ENCODE results near the gene B4GALT5. TPM values are rescaled to one million over a fixed set of nuclear protein-coding genes. Genes with fewer than 3 reads are reported as not detected.

Gene B4GALT5
- polyA plus RNA-seq, 3 donors: 2.4 to 18.3 (median 2.7) TPM

GRCh38 chr20:49737260-49737659, 23.6 kb upstream of the B4GALT5 start:
- no peak for DNase-seq
- Mint-ChIP-seq H3K9me3 (no peaks in the 10 kb centered on the region), H3K27me3 (ENCODE audit: low read depth in 3 of 3) (peaks cover 0 to 7% (median 0%) of the 10 kb centered on the region in 3 donors), H3K4me3 (no peak overlapping the region), H3K27ac (no peak overlapping the region), H3K36me3 (no peaks in the 10 kb centered on the region), H3K4me1 (peaks cover 10% of the 10 kb centered on the region)
- Histone ChIP-seq H3K4me1 (ENCODE audit: control insufficient read depth in 1 of 2, insufficient read depth in 2 of 2, low read length in 2 of 2) (no peaks in the 10 kb centered on the region), H3K27ac (ENCODE audit: low read depth in 1 of 2, low read length in 2 of 2) (no peak overlapping the region), H3K36me3 (replicated peaks in 1 of 2; ENCODE audit: control insufficient read depth in 1 of 2, insufficient read depth in 2 of 2, low read length in 2 of 2) (no peaks in the 10 kb centered on the region), H3K79me2 (ENCODE audit: insufficient read depth, low read length) (no peaks in the 10 kb centered on the region), H4K20me1 (ENCODE audit: insufficient read depth, low read length) (no peaks in the 10 kb centered on the region), H3K9me3 (replicated peaks in 1 of 2; ENCODE audit: control insufficient read depth in 1 of 2, insufficient read depth in 1 of 2, low read length in 2 of 2) (no peaks in the 10 kb centered on the region), H3K4me3 (replicated peaks in 1 of 3; ENCODE audit: low read depth in 2 of 3, low read length in 3 of 3) (no peak overlapping the region), H3K4me2 (replicated peaks; ENCODE audit: extremely low read depth, low read length, poor library complexity, severe bottlenecking) (no peak overlapping the region), H3K9ac (ENCODE audit: insufficient read depth, low read length, poor library complexity, severe bottlenecking) (no peak overlapping the region), H3K27me3 (ENCODE audit: control insufficient read depth in 2 of 2, insufficient read depth in 2 of 2, low read length in 2 of 2) (no peaks in the 10 kb centered on the region), H2AFZ (ENCODE audit: insufficient read depth, low read depth, low read length, poor library complexity, severe bottlenecking) (no peak overlapping the region)
- TF ChIP-seq, protein P1, sequence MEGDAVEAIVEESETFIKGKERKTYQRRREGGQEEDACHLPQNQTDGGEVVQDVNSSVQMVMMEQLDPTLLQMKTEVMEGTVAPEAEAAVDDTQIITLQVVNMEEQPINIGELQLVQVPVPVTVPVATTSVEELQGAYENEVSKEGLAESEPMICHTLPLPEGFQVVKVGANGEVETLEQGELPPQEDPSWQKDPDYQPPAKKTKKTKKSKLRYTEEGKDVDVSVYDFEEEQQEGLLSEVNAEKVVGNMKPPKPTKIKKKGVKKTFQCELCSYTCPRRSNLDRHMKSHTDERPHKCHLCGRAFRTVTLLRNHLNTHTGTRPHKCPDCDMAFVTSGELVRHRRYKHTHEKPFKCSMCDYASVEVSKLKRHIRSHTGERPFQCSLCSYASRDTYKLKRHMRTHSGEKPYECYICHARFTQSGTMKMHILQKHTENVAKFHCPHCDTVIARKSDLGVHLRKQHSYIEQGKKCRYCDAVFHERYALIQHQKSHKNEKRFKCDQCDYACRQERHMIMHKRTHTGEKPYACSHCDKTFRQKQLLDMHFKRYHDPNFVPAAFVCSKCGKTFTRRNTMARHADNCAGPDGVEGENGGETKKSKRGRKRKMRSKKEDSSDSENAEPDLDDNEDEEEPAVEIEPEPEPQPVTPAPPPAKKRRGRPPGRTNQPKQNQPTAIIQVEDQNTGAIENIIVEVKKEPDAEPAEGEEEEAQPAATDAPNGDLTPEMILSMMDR (IDR thresholded peaks at IDR 0.05): no peak
- intact Hi-C loops (cut with micrococcal nuclease): no loop called here
- no CpG with 5 or more reads among the region's 2 CpGs for WGBS (ENCODE audit: insufficient coverage)

- Histone ChIP-seq H4K20me1 (ENCODE audit: insufficient read depth, low read length) (no peaks in the 10 kb centered on the region), H2AFZ (ENCODE audit: insufficient read depth, low read depth, low read length, poor library complexity, severe bottlenecking) (no peak overlapping the region), H3K27me3 (ENCODE audit: control insufficient read depth in 2 of 2, insufficient read depth in 2 of 2, low read length in 2 of 2) (no peaks in the 10 kb centered on the region), H3K4me3 (replicated peaks in 1 of 3; ENCODE audit: low read depth in 2 of 3, low read length in 3 of 3) (no peak overlapping the region), H3K36me3 (replicated peaks in 1 of 2; ENCODE audit: control insufficient read depth in 1 of 2, insufficient read depth in 2 of 2, low read length in 2 of 2) (no peaks in the 10 kb centered on the region), H3K27ac (ENCODE audit: low read depth in 1 of 2, low read length in 2 of 2) (no peak overlapping the region), H3K79me2 (ENCODE audit: insufficient read depth, low read length) (no peaks in the 10 kb centered on the region), H3K9me3 (replicated peaks in 1 of 2; ENCODE audit: control insufficient read depth in 1 of 2, insufficient read depth in 1 of 2, low read length in 2 of 2) (peaks cover 0 to 5% of the 10 kb centered on the region in 2 donors), H3K9ac (ENCODE audit: insufficient read depth, low read length, poor library complexity, severe bottlenecking) (no peak overlapping the region), H3K4me2 (replicated peaks; ENCODE audit: extremely low read depth, low read length, poor library complexity, severe bottlenecking) (no peak overlapping the region), H3K4me1 (ENCODE audit: control insufficient read depth in 1 of 2, insufficient read depth in 2 of 2, low read length in 2 of 2) (peaks cover 43 to 44% of the 10 kb centered on the region in 2 donors)
- peaks cover 33% of the 10 kb centered on the region for H3K4me1 Mint-ChIP-seq
- no peaks in the 10 kb centered on the region for H3K36me3 Mint-ChIP-seq
- WGBS (ENCODE audit: insufficient coverage): 87% methylated on average over 3 of the region's 3 CpGs
- TF ChIP-seq, protein P1 (IDR thresholded peaks at IDR 0.05): no peak
- H3K27ac Mint-ChIP-seq: peak overlapping the region in 1 of 7 donors; percentile 71
- peak in 1 of 3 donors; percentile 43 for DNase-seq
- no peak overlapping the region for H3K4me3 Mint-ChIP-seq
- H3K27me3 Mint-ChIP-seq (ENCODE audit: low read depth in 3 of 3): peaks cover 0 to 4% (median 0%) of the 10 kb centered on the region in 3 donors
- H3K9me3 Mint-ChIP-seq: peaks cover 0 to 3% (median 0%) of the 10 kb centered on the region in 7 donors
- intact Hi-C loops (cut with micrococcal nuclease): loop anchor here in 1 of 2 donors (5.0 kb wide), 1 partner anchor 48 kb away; no protein-coding TSS in a partner anchor
Measured at GRCh38 chr20:49729780-49730179, 16.1 kb upstream of the B4GALT5 start.

All from CD14-positive monocyte (primary cell).